CD4-positive, alpha-beta T cell treated with Interleukin-6 for 4 hours (primary cell): Measurements from ENCODE around the gene CPEB2.

Experiments
- DNase-seq: peaks from one replicate; pipeline ENCODE4 v3.0.0-alpha.2; 2020; ENCODE audit warnings: mixed read lengths

The CPEB2 gene

GRCh38 chr4:15011166-15011565 is 8.9 kb downstream of the CPEB2 start:
- no peak for DNase-seq

- no peak for DNase-seq
Observed at GRCh38 chr4:15012017-15012788, 9.9 kb downstream of the CPEB2 start.

- DNase-seq = no peak
Observed at GRCh38 chr4:15013585-15013984, 11.3 kb downstream of the CPEB2 start.

GRCh38 chr4:15015170-15015569 is 12.9 kb downstream of the CPEB2 start:
- DNase-seq = no peak

- DNase-seq = no peak
Observed at GRCh38 chr4:15018361-15018760, 16.1 kb downstream of the CPEB2 start.

- no peak for DNase-seq
Observed at GRCh38 chr4:15020502-15021286, 18.4 kb downstream of the CPEB2 start.

- DNase-seq = no peak
Observed at GRCh38 chr4:15021311-15021710, 19.0 kb downstream of the CPEB2 start.

- DNase-seq = no peak
Observed at GRCh38 chr4:15021946-15022345, 19.7 kb downstream of the CPEB2 start.

GRCh38 chr4:15024386-15024785 is 22.1 kb downstream of the CPEB2 start:
- DNase-seq = no peak

- no peak for DNase-seq
Observed at GRCh38 chr4:15025693-15026092, 23.4 kb downstream of the CPEB2 start.

GRCh38 chr4:15027921-15028435 is 25.7 kb downstream of the CPEB2 start:
- no peak for DNase-seq

GRCh38 chr4:15031197-15031596 is 28.9 kb downstream of the CPEB2 start:
- no peak for DNase-seq

GRCh38 chr4:15031993-15032675 is 29.9 kb downstream of the CPEB2 start:
- DNase-seq = no peak

- DNase-seq = no peak
Observed at GRCh38 chr4:15034071-15034764, 31.9 kb downstream of the CPEB2 start.

GRCh38 chr4:15035159-15035558 is 32.9 kb downstream of the CPEB2 start:
- DNase-seq = no peak

- DNase-seq = no peak
Observed at GRCh38 chr4:15037923-15038541, 35.8 kb downstream of the CPEB2 start.

- no peak for DNase-seq
Observed at GRCh38 chr4:15040916-15041463, 38.7 kb downstream of the CPEB2 start.

GRCh38 chr4:15042529-15043167 is 40.4 kb downstream of the CPEB2 start:
- DNase-seq = no peak

- DNase-seq = no peak
Observed at GRCh38 chr4:15043226-15043625, 40.9 kb downstream of the CPEB2 start.

- DNase-seq = no peak
Observed at GRCh38 chr4:15043922-15044321, 41.6 kb downstream of the CPEB2 start.

GRCh38 chr4:15054541-15054940 is 52.3 kb downstream of the CPEB2 start:
- no peak for DNase-seq

GRCh38 chr4:15060213-15060612 is 57.9 kb downstream of the CPEB2 start:
- no peak for DNase-seq
